OCI-M2 (cell line): Measurements from ENCODE around the gene RBM8A.
A peak's percentile ranks its signal among the peaks of the same experiment; 100 is the strongest.
"Not testable (repeated sequence)": the region's sequence is repeated elsewhere in the genome, so short reads cannot be mapped to it uniquely, and the experiment has no call there.

Source experiments
- DNase-seq: peaks from one replicate; lab custom pipeline; 2025; ENCODE audit not compliant: unreplicated experiment; lab: John Stamatoyannopoulos, UW

RBM8A gene

GRCh38 chr1:145956781-145957442, 29.6 kb upstream of the RBM8A start:
- DNase-seq: no peak

GRCh38 chr1:145956361-145956760, 29.1 kb upstream of the RBM8A start:
- no peak for DNase-seq

- DNase-seq: no peak
These were observed 28.2 kb upstream of the RBM8A start for GRCh38 chr1:145955436-145955835.

- no peak for DNase-seq
These were observed 26.6 kb upstream of the RBM8A start for GRCh38 chr1:145953861-145954260.

GRCh38 chr1:145952903-145953302, 25.6 kb upstream of the RBM8A start:
- DNase-seq: no peak

GRCh38 chr1:145951526-145951925, 24.2 kb upstream of the RBM8A start:
- no peak for DNase-seq

GRCh38 chr1:145949219-145949618, 21.9 kb upstream of the RBM8A start:
- DNase-seq: no peak

GRCh38 chr1:145947551-145947950, 20.3 kb upstream of the RBM8A start:
- DNase-seq: no peak

- no peak for DNase-seq
These were observed 19.2 kb upstream of the RBM8A start for GRCh38 chr1:145946477-145946986.

- DNase-seq: no peak
These were observed 17.2 kb upstream of the RBM8A start for GRCh38 chr1:145944532-145944931.

- no peak for DNase-seq
These were observed 15.6 kb upstream of the RBM8A start for GRCh38 chr1:145942871-145943270.

- DNase-seq: no peak
These were observed 15.1 kb upstream of the RBM8A start for GRCh38 chr1:145942405-145942804.

GRCh38 chr1:145937436-145937835, 10.2 kb upstream of the RBM8A start:
- no peak for DNase-seq

- DNase-seq: no peak
These were observed 9.0 kb upstream of the RBM8A start for GRCh38 chr1:145936247-145936646.

GRCh38 chr1:145935708-145936107, 8.4 kb upstream of the RBM8A start:
- no peak for DNase-seq

- DNase-seq: not testable (repeated sequence)
These were observed 5.3 kb upstream of the RBM8A start for GRCh38 chr1:145932522-145933009.

- no peak for DNase-seq
These were observed 796 bp upstream of the RBM8A start for GRCh38 chr1:145927916-145928643.

GRCh38 chr1:145926686-145927062, 610 bp downstream of the RBM8A start:
- no peak for DNase-seq

GRCh38 chr1:145922266-145922665, 5.0 kb downstream of the RBM8A start:
- no peak for DNase-seq

GRCh38 chr1:145920297-145920696, 7.0 kb downstream of the RBM8A start:
- not testable (repeated sequence) for DNase-seq

- DNase-seq: peak; percentile 10
These were observed 8.0 kb downstream of the RBM8A start for GRCh38 chr1:145918992-145919939.
